SK-N-MC (cell line): Measurements from ENCODE around the gene INSYN2B.

ENCODE experiments used
- DNase-seq: peaks from one replicate; pipeline ENCODE4 v3.0.0-alpha.2; 2011; ENCODE audit warnings: low read depth, low spot score
- H3K27ac ChIP-seq: fragments of 200-600 bp; sonication (generic); 2 replicates; pipeline ENCODE4 v1.5.1; 2016; ENCODE audit warnings: mixed run types
- H3K36me3 ChIP-seq: fragments of 200-600 bp; sonication (generic); 2 replicates; pipeline ENCODE4 v1.6.1; 2017; ENCODE audit warnings: antibody characterized with exemption, low read length, mixed read lengths; ENCODE audit not compliant: insufficient read depth
- H3K4me3 ChIP-seq: fragments of 200-600 bp; sonication (generic); 2 replicates; pipeline ENCODE4 v1.5.1; 2016
- H3K9ac ChIP-seq: fragments of 200-600 bp; sonication (generic); 2 replicates; pipeline ENCODE4 v1.8.0; 2017; ENCODE audit warnings: mixed run types, mixed read lengths; ENCODE audit not compliant: insufficient read length
- H3K9me3 ChIP-seq: fragments of 200-600 bp; sonication (generic); 2 replicates; pipeline ENCODE4 v1.6.1; 2017; ENCODE audit warnings: low read depth, mild to moderate bottlenecking, antibody characterized with exemption, low read length, moderate library complexity, mixed read lengths
- EZH2 ChIP-seq: fragments of 200-600 bp; sonication (generic); IDR thresholded peaks from one replicate; pipeline ENCODE4 v1.6.1; 2017; ENCODE audit warnings: antibody characterized with exemption
- FOXP2 ChIP-seq: optimal IDR thresholded peaks from 2 replicates; pipeline ENCODE3; 2011; ENCODE audit warnings: mild to moderate bottlenecking, moderate library complexity; ENCODE audit not compliant: insufficient read depth; ENCODE audit errors: extremely low read length, control extremely low read depth
- POLR2AphosphoS5 ChIP-seq: IDR thresholded peaks from 2 replicates; pipeline ENCODE4 v1.6.1; 2012; ENCODE audit warnings: mild to moderate bottlenecking, low read depth, low read length, borderline replicate concordance

INSYN2B gene

GRCh38 chr5:169914766-169915165 is 65.5 kb downstream of the INSYN2B start:
- no peak for DNase-seq
- no peak overlapping the region for H3K4me3 ChIP-seq
- no peaks in the 10 kb centered on the region for H3K9me3 ChIP-seq
- no peak overlapping the region for H3K9ac ChIP-seq
- H3K36me3 ChIP-seq: no peaks in the 10 kb centered on the region
- no peak overlapping the region for H3K27ac ChIP-seq
- TF ChIP-seq EZH2: no peak
- TF ChIP-seq FOXP2: no peak
- TF ChIP-seq POLR2AphosphoS5: no peak

GRCh38 chr5:169913479-169913878 is 66.8 kb downstream of the INSYN2B start:
- H3K9me3 ChIP-seq: no peaks in the 10 kb centered on the region
- H3K4me3 ChIP-seq: no peak overlapping the region
- no peak overlapping the region for H3K9ac ChIP-seq
- no peak for DNase-seq
- H3K36me3 ChIP-seq: no peaks in the 10 kb centered on the region
- no peak for TF ChIP-seq EZH2
- no peak for TF ChIP-seq POLR2AphosphoS5
- no peak for TF ChIP-seq FOXP2
- no peak overlapping the region for H3K27ac ChIP-seq

- no peaks in the 10 kb centered on the region for H3K36me3 ChIP-seq
- no peak overlapping the region for H3K9ac ChIP-seq
- H3K27ac ChIP-seq: no peak overlapping the region
- H3K4me3 ChIP-seq: no peak overlapping the region
- no peak for DNase-seq
- H3K9me3 ChIP-seq: no peaks in the 10 kb centered on the region
- no peak for TF ChIP-seq EZH2
- TF ChIP-seq FOXP2: no peak
- no peak for TF ChIP-seq POLR2AphosphoS5
These were observed 68.7 kb downstream of the INSYN2B start for GRCh38 chr5:169911448-169912212.

GRCh38 chr5:169910393-169910792 is 69.9 kb downstream of the INSYN2B start:
- no peak overlapping the region for H3K9ac ChIP-seq
- H3K9me3 ChIP-seq: no peaks in the 10 kb centered on the region
- no peak overlapping the region for H3K27ac ChIP-seq
- TF ChIP-seq FOXP2: no peak
- TF ChIP-seq POLR2AphosphoS5: no peak
- TF ChIP-seq EZH2: no peak
- no peak overlapping the region for H3K4me3 ChIP-seq
- H3K36me3 ChIP-seq: no peaks in the 10 kb centered on the region
- no peak for DNase-seq

- no peak for TF ChIP-seq EZH2
- TF ChIP-seq POLR2AphosphoS5: no peak
- TF ChIP-seq FOXP2: no peak
- Histone ChIP-seq H3K36me3 (no peaks in the 10 kb centered on the region), H3K4me3 (no peak overlapping the region), H3K27ac (no peak overlapping the region), H3K9ac (no peak overlapping the region), H3K9me3 (no peaks in the 10 kb centered on the region)
- no peak for DNase-seq
These were observed 70.3 kb downstream of the INSYN2B start for GRCh38 chr5:169909945-169910344.

- Histone ChIP-seq H3K4me3 (no peak overlapping the region), H3K9ac (no peak overlapping the region), H3K36me3 (no peaks in the 10 kb centered on the region), H3K27ac (no peak overlapping the region), H3K9me3 (no peaks in the 10 kb centered on the region)
- TF ChIP-seq FOXP2 (no peak), EZH2 (no peak), POLR2AphosphoS5 (no peak)
- no peak for DNase-seq
These were observed 71.4 kb downstream of the INSYN2B start for GRCh38 chr5:169908864-169909263.

- DNase-seq: no peak
These were observed 73.3 kb downstream of the INSYN2B start for GRCh38 chr5:169906745-169907649.

GRCh38 chr5:169905017-169905416 is 75.3 kb downstream of the INSYN2B start:
- Histone ChIP-seq H3K27ac (no peak overlapping the region), H3K9ac (no peak overlapping the region), H3K9me3 (no peaks in the 10 kb centered on the region), H3K36me3 (no peaks in the 10 kb centered on the region), H3K4me3 (no peak overlapping the region)
- no peak for TF ChIP-seq POLR2AphosphoS5
- no peak for TF ChIP-seq EZH2
- no peak for TF ChIP-seq FOXP2
- DNase-seq: no peak

More at GRCh38 chr5:169906745-169907649, 73.3 kb downstream of the INSYN2B start:
- TF ChIP-seq EZH2 (no peak), FOXP2 (no peak), POLR2AphosphoS5 (no peak)
- no peak overlapping the region for H3K27ac ChIP-seq
- no peak overlapping the region for H3K4me3 ChIP-seq
- H3K9me3 ChIP-seq: no peaks in the 10 kb centered on the region
- H3K36me3 ChIP-seq: no peaks in the 10 kb centered on the region
- no peak overlapping the region for H3K9ac ChIP-seq
